OCI-LY3 (cell line): ENCODE data around the gene AADAC.
"Not testable (repeated sequence)": the region's sequence is repeated elsewhere in the genome, so short reads cannot be mapped to it uniquely, and the experiment has no call there.

Source experiments
- H2AFZ ChIP-seq: fragments of 200-600, 300-600 bp; shearing (Covaris generic); 2 replicates; pipeline ENCODE4 v1.6.0; 2014; ENCODE audit warnings: antibody characterized with exemption, low read depth, low read length
- H3K27ac ChIP-seq: fragments of 200-600, 300-600 bp; sonication (generic); 2 replicates; pipeline ENCODE4 v1.5.1; 2014; ENCODE audit warnings: mild to moderate bottlenecking, low read length, moderate library complexity, mixed read lengths
- H3K27me3 ChIP-seq: fragments of 200-600, 300-600 bp; sonication (generic); 2 replicates; pipeline ENCODE4 v1.6.1; 2014; ENCODE audit warnings: low read depth, low read length, mixed read lengths
- H3K36me3 ChIP-seq: fragments of 200-600, 300-600 bp; sonication (generic); replicated peaks from 2 replicates; pipeline ENCODE3; 2014; ENCODE audit warnings: low read depth, low read length, mixed read lengths
- H3K4me1 ChIP-seq: fragments of 300-600, 200-600 bp; sonication (generic); 2 replicates; pipeline ENCODE4 v1.6.1; 2014; ENCODE audit warnings: low read length, mixed read lengths
- H3K4me2 ChIP-seq: fragments of 200-600, 300-600 bp; sonication (generic); 2 replicates; pipeline ENCODE4 v1.6.1; 2014; ENCODE audit warnings: low read length, mixed read lengths
- H3K4me3 ChIP-seq: fragments of 300-600, 200-600 bp; sonication (generic); 2 replicates; pipeline ENCODE4 v1.5.1; 2014; ENCODE audit warnings: antibody characterized with exemption, mild to moderate bottlenecking, low read length, moderate library complexity
- H3K79me2 ChIP-seq: fragments of 300-600, 200-600 bp; shearing (Covaris generic); 2 replicates; pipeline ENCODE4 v1.6.1; 2014; ENCODE audit warnings: mild to moderate bottlenecking, low read length, mixed read lengths
- H3K9ac ChIP-seq: fragments of 300-600, 200-600 bp; shearing (Covaris generic); 2 replicates; pipeline ENCODE4 v1.6.0; 2014; ENCODE audit warnings: mild to moderate bottlenecking, low read length, moderate library complexity
- H3K9me3 ChIP-seq: fragments of 200-600, 300-600 bp; shearing (Covaris generic); 2 replicates; pipeline ENCODE4 v1.6.1; 2014; ENCODE audit warnings: low read length, mixed read lengths; ENCODE audit not compliant: insufficient read depth
- H4K20me1 ChIP-seq: fragments of 200-600, 300-600 bp; sonication (generic); 2 replicates; pipeline ENCODE4 v1.6.1; 2016; ENCODE audit warnings: low read length, mixed read lengths; ENCODE audit not compliant: insufficient read depth
- CTCF ChIP-seq: fragments of 200-600, 300-600 bp; sonication (generic); IDR thresholded peaks from 2 replicates; pipeline ENCODE4 v1.5.1; 2014; ENCODE audit warnings: antibody characterized with exemption, low read length, low read depth
- EZH2phosphoT487 ChIP-seq: fragments of 200-600 bp; shearing (Covaris generic); IDR thresholded peaks from 2 replicates; pipeline ENCODE4 v1.6.1; 2018; ENCODE audit warnings: antibody characterized with exemption, mixed run types, low read depth

Gene AADAC

GRCh38 chr3:151843275-151843674 is 29.4 kb downstream of the AADAC start:
- H3K4me3 ChIP-seq: no peak overlapping the region
- no peaks in the 10 kb centered on the region for H4K20me1 ChIP-seq
- H3K9me3 ChIP-seq: no peaks in the 10 kb centered on the region
- H3K79me2 ChIP-seq: no peaks in the 10 kb centered on the region
- H3K4me2 ChIP-seq: no peak overlapping the region
- no peaks in the 10 kb centered on the region for H3K27me3 ChIP-seq
- no peaks in the 10 kb centered on the region for H3K4me1 ChIP-seq
- H2AFZ ChIP-seq: no peak overlapping the region
- TF ChIP-seq EZH2phosphoT487: no peak
- no peak for TF ChIP-seq CTCF
- H3K27ac ChIP-seq: no peak overlapping the region
- H3K9ac ChIP-seq: no peak overlapping the region
- no peaks in the 10 kb centered on the region for H3K36me3 ChIP-seq

- Histone ChIP-seq H3K27me3 (no peaks in the 10 kb centered on the region), H3K4me1 (no peaks in the 10 kb centered on the region), H3K27ac (no peak overlapping the region), H3K9ac (no peak overlapping the region), H2AFZ (peak overlapping the region; percentile 49; the same call in 1 of the 2 replicates), H4K20me1 (no peaks in the 10 kb centered on the region), H3K9me3 (no peaks in the 10 kb centered on the region), H3K4me2 (no peak overlapping the region), H3K36me3 (no peaks in the 10 kb centered on the region), H3K79me2 (no peaks in the 10 kb centered on the region), H3K4me3 (no peak overlapping the region)
- TF ChIP-seq CTCF (no peak), EZH2phosphoT487 (no peak)
Measured at GRCh38 chr3:151845306-151845905, 31.5 kb downstream of the AADAC start.

GRCh38 chr3:151850065-151850464 is 36.1 kb downstream of the AADAC start:
- not testable (repeated sequence) for H3K79me2 ChIP-seq, H3K9me3 ChIP-seq, H3K4me2 ChIP-seq, H2AFZ ChIP-seq, H4K20me1 ChIP-seq, H3K4me3 ChIP-seq, H3K4me1 ChIP-seq, H3K27ac ChIP-seq, H3K36me3 ChIP-seq, H3K27me3 ChIP-seq, H3K9ac ChIP-seq

- no peak overlapping the region for H3K4me3 ChIP-seq
- no peaks in the 10 kb centered on the region for H3K79me2 ChIP-seq
- H3K9me3 ChIP-seq: no peaks in the 10 kb centered on the region
- H4K20me1 ChIP-seq: no peaks in the 10 kb centered on the region
- no peak overlapping the region for H3K4me2 ChIP-seq
- H3K27me3 ChIP-seq: no peaks in the 10 kb centered on the region
- no peak overlapping the region for H2AFZ ChIP-seq
- H3K4me1 ChIP-seq: no peaks in the 10 kb centered on the region
- no peak overlapping the region for H3K9ac ChIP-seq
- TF ChIP-seq EZH2phosphoT487 (no peak), CTCF (no peak)
- H3K27ac ChIP-seq: no peak overlapping the region
- H3K36me3 ChIP-seq: no peaks in the 10 kb centered on the region
Measured at GRCh38 chr3:151852074-151852811, 38.3 kb downstream of the AADAC start.
